ENCODE measurements around the gene YARS1. TPM values are rescaled to one million over a fixed set of nuclear protein-coding genes. Genes with fewer than 3 reads are reported as not detected.

Gene YARS1
- total and polyA plus RNA-seq, 2 of the 13 experiments (the other 11 are each of a cell fraction or from before 2014, with no cell fraction given), result 50.1 to 113 TPM

DNA sequence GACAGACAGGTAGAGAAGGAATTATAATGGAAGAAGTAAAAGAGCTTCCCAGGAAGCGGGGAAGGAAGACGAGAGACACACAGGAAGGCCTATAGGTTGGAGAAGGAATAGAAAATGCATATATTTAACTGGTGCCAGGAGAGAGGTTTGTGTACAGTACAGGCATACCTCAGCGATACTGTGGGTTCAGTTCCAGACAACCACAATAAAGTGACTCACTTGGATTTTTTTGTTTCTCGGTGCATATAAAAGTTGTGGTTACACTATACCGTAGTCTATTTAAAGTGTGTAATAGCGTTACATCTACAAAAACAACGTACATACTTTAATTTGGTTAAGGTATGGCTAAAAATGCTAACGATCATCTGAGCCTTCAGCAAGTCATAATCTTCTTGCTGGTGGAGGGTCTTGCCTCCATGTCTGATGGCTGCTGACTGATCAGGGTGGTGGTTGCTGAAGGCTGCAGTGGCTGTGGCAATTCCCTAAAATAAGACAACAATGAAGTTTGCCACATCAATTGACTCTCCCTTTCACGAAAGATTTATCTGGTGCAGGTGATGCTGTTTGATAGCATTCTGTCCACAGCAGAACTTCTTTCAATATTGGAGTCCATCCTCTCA is 16.0 kb downstream of the YARS1 start (continued):
- TF ChIP-seq, protein P1, sequence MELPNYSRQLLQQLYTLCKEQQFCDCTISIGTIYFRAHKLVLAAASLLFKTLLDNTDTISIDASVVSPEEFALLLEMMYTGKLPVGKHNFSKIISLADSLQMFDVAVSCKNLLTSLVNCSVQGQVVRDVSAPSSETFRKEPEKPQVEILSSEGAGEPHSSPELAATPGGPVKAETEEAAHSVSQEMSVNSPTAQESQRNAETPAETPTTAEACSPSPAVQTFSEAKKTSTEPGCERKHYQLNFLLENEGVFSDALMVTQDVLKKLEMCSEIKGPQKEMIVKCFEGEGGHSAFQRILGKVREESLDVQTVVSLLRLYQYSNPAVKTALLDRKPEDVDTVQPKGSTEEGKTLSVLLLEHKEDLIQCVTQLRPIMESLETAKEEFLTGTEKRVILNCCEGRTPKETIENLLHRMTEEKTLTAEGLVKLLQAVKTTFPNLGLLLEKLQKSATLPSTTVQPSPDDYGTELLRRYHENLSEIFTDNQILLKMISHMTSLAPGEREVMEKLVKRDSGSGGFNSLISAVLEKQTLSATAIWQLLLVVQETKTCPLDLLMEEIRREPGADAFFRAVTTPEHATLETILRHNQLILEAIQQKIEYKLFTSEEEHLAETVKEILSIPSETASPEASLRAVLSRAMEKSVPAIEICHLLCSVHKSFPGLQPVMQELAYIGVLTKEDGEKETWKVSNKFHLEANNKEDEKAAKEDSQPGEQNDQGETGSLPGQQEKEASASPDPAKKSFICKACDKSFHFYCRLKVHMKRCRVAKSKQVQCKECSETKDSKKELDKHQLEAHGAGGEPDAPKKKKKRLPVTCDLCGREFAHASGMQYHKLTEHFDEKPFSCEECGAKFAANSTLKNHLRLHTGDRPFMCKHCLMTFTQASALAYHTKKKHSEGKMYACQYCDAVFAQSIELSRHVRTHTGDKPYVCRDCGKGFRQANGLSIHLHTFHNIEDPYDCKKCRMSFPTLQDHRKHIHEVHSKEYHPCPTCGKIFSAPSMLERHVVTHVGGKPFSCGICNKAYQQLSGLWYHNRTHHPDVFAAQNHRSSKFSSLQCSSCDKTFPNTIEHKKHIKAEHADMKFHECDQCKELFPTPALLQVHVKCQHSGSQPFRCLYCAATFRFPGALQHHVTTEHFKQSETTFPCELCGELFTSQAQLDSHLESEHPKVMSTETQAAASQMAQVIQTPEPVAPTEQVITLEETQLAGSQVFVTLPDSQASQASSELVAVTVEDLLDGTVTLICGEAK (IDR thresholded peaks at IDR 0.05), result no peak
- TF ChIP-seq, protein P1 (CRISPR knock-in tag; IDR thresholded peaks at IDR 0.05), result no peak
- TF ChIP-seq ZSCAN20 (CRISPR knock-in tag; IDR thresholded peaks at IDR 0.05; ENCODE audit: borderline replicate concordance) (no peak), SIX1 (CRISPR knock-in tag; IDR thresholded peaks at IDR 0.05; ENCODE audit: borderline replicate concordance) (no peak), ZNF746 (CRISPR knock-in tag; IDR thresholded peaks at IDR 0.05) (no peak)
- TF ChIP-seq, protein P2, sequence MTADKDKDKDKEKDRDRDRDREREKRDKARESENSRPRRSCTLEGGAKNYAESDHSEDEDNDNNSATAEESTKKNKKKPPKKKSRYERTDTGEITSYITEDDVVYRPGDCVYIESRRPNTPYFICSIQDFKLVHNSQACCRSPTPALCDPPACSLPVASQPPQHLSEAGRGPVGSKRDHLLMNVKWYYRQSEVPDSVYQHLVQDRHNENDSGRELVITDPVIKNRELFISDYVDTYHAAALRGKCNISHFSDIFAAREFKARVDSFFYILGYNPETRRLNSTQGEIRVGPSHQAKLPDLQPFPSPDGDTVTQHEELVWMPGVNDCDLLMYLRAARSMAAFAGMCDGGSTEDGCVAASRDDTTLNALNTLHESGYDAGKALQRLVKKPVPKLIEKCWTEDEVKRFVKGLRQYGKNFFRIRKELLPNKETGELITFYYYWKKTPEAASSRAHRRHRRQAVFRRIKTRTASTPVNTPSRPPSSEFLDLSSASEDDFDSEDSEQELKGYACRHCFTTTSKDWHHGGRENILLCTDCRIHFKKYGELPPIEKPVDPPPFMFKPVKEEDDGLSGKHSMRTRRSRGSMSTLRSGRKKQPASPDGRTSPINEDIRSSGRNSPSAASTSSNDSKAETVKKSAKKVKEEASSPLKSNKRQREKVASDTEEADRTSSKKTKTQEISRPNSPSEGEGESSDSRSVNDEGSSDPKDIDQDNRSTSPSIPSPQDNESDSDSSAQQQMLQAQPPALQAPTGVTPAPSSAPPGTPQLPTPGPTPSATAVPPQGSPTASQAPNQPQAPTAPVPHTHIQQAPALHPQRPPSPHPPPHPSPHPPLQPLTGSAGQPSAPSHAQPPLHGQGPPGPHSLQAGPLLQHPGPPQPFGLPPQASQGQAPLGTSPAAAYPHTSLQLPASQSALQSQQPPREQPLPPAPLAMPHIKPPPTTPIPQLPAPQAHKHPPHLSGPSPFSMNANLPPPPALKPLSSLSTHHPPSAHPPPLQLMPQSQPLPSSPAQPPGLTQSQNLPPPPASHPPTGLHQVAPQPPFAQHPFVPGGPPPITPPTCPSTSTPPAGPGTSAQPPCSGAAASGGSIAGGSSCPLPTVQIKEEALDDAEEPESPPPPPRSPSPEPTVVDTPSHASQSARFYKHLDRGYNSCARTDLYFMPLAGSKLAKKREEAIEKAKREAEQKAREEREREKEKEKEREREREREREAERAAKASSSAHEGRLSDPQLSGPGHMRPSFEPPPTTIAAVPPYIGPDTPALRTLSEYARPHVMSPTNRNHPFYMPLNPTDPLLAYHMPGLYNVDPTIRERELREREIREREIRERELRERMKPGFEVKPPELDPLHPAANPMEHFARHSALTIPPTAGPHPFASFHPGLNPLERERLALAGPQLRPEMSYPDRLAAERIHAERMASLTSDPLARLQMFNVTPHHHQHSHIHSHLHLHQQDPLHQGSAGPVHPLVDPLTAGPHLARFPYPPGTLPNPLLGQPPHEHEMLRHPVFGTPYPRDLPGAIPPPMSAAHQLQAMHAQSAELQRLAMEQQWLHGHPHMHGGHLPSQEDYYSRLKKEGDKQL (CRISPR knock-in tag; IDR thresholded peaks at IDR 0.05; ENCODE audit: low read depth), result no peak
- TF ChIP-seq, protein P3, sequence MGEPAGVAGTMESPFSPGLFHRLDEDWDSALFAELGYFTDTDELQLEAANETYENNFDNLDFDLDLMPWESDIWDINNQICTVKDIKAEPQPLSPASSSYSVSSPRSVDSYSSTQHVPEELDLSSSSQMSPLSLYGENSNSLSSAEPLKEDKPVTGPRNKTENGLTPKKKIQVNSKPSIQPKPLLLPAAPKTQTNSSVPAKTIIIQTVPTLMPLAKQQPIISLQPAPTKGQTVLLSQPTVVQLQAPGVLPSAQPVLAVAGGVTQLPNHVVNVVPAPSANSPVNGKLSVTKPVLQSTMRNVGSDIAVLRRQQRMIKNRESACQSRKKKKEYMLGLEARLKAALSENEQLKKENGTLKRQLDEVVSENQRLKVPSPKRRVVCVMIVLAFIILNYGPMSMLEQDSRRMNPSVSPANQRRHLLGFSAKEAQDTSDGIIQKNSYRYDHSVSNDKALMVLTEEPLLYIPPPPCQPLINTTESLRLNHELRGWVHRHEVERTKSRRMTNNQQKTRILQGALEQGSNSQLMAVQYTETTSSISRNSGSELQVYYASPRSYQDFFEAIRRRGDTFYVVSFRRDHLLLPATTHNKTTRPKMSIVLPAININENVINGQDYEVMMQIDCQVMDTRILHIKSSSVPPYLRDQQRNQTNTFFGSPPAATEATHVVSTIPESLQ (CRISPR knock-in tag; conservative IDR thresholded peaks at IDR 0.05), result no peak

Data from HepG2 (cell line).